CD14-positive monocyte (primary cell): Measurements from ENCODE around the gene SLC25A13. TPM values are rescaled to one million over a fixed set of nuclear protein-coding genes. Genes with fewer than 3 reads are reported as not detected.

Source experiments
- DNase-seq, 3 donors: peaks; one replicate each; pipeline ENCODE4 v3.0.0-alpha.2; 2011 to 2022
- H2AFZ ChIP-seq: 2 replicates; pipeline ENCODE4 v1.6.0; 2012; ENCODE audit warnings: mild to moderate bottlenecking, low read depth, low read length, inconsistent platforms; ENCODE audit not compliant: insufficient read depth, poor library complexity, severe bottlenecking
- H3K27ac ChIP-seq, 2 donors: 1 replicate in 1 of 2; 2 replicates in 1 of 2; pipeline ENCODE4 v1.5.1; 2012 to 2013; ENCODE audit warnings: low read length in 2 of 2, control low read depth in 1 of 2, inconsistent platforms in 1 of 2, low read depth in 1 of 2, mild to moderate bottlenecking in 1 of 2
- H3K27me3 ChIP-seq, 2 donors: one replicate each; pipeline versions ENCODE4 v1.6.0 to v1.6.1; 2011 to 2013; ENCODE audit warnings: low read length in 2 of 2; ENCODE audit not compliant: control insufficient read depth in 2 of 2, insufficient read depth in 2 of 2
- H3K36me3 ChIP-seq, 2 donors: replicated peaks in 1 of 2; 1 replicate in 1 of 2; 2 replicates in 1 of 2; pipeline versions ENCODE4 v1.5.1 to v1.6.1; 2012 to 2013; ENCODE audit warnings: low read length in 2 of 2, control low read depth in 1 of 2, inconsistent platforms in 1 of 2, mild to moderate bottlenecking in 1 of 2; ENCODE audit not compliant: insufficient read depth in 2 of 2, control insufficient read depth in 1 of 2
- H3K4me1 ChIP-seq, 2 donors: 1 replicate in 1 of 2; 2 replicates in 1 of 2; pipeline versions ENCODE4 v1.5.1 to v1.6.1; 2012 to 2013; ENCODE audit warnings: low read length in 2 of 2, control low read depth in 1 of 2, inconsistent platforms in 1 of 2, mild to moderate bottlenecking in 1 of 2, moderate library complexity in 1 of 2; ENCODE audit not compliant: insufficient read depth in 2 of 2, control insufficient read depth in 1 of 2
- H3K4me2 ChIP-seq: replicated peaks from 2 replicates; pipeline ENCODE3; 2012; ENCODE audit warnings: low read length, moderate library complexity, mild to moderate bottlenecking; ENCODE audit not compliant: poor library complexity, severe bottlenecking; ENCODE audit errors: extremely low read depth
- H3K4me3 ChIP-seq, 3 experiments: fragments of 200-600 bp in 1 of 3; sonication (generic) in 1 of 3; replicated peaks in 1 of 3; 1 replicate in 2 of 3; 2 replicates in 1 of 3; pipeline ENCODE4 v1.5.1; 2011 to 2013; ENCODE audit warnings: low read length in 3 of 3, mild to moderate bottlenecking in 3 of 3, control low read depth in 2 of 3, low read depth in 2 of 3, inconsistent platforms in 1 of 3, moderate library complexity in 1 of 3
- H3K79me2 ChIP-seq: 2 replicates; pipeline ENCODE4 v1.6.0; 2012; ENCODE audit warnings: mild to moderate bottlenecking, control low read depth, inconsistent platforms, low read length, moderate library complexity; ENCODE audit not compliant: insufficient read depth
- H3K9ac ChIP-seq: 2 replicates; pipeline ENCODE4 v1.6.0; 2017; ENCODE audit warnings: low read length, mild to moderate bottlenecking; ENCODE audit not compliant: insufficient read depth, poor library complexity, severe bottlenecking
- H3K9me3 ChIP-seq, 2 donors: replicated peaks in 1 of 2; 1 replicate in 1 of 2; 2 replicates in 1 of 2; pipeline versions ENCODE4 v1.5.1 to v1.6.1; 2012 to 2013; ENCODE audit warnings: low read length in 2 of 2, control low read depth in 1 of 2; ENCODE audit not compliant: control insufficient read depth in 1 of 2, insufficient read depth in 1 of 2
- H4K20me1 ChIP-seq: 2 replicates; pipeline ENCODE4 v1.6.0; 2012; ENCODE audit warnings: mild to moderate bottlenecking, low read length, control low read depth, moderate library complexity; ENCODE audit not compliant: insufficient read depth
- H3K27ac Mint-ChIP-seq, 7 donors: one replicate each; pipeline ENCODE4 v1.8.0; 2020; ENCODE audit warnings: mild to moderate bottlenecking in 7 of 7, mixed read lengths in 7 of 7, moderate library complexity in 6 of 7, inconsistent platforms in 2 of 7
- H3K27me3 Mint-ChIP-seq, 3 donors: one replicate each; pipeline ENCODE4 v1.8.0; 2021 to 2022; ENCODE audit warnings: low read depth in 3 of 3, mild to moderate bottlenecking in 3 of 3, mixed read lengths in 3 of 3, moderate library complexity in 3 of 3, inconsistent platforms in 1 of 3
- H3K36me3 Mint-ChIP-seq, 2 donors: one replicate each; pipeline ENCODE4 v1.8.0; 2020; ENCODE audit warnings: mixed read lengths in 2 of 2, inconsistent platforms in 1 of 2, mild to moderate bottlenecking in 1 of 2
- H3K4me1 Mint-ChIP-seq: one replicate; pipeline ENCODE4 v1.8.0; 2020; ENCODE audit warnings: mild to moderate bottlenecking, mixed read lengths
- H3K4me3 Mint-ChIP-seq, 2 donors: one replicate each; pipeline ENCODE4 v1.8.0; 2020; ENCODE audit warnings: mild to moderate bottlenecking in 2 of 2, mixed read lengths in 2 of 2, moderate library complexity in 1 of 2
- H3K9me3 Mint-ChIP-seq, 7 donors: one replicate each; pipeline ENCODE4 v1.8.0; 2020 to 2022; ENCODE audit warnings: mixed read lengths in 7 of 7, mild to moderate bottlenecking in 6 of 7, moderate library complexity in 6 of 7, inconsistent platforms in 2 of 7
- WGBS: methylation state at CpG from one replicate; pipeline ENCODE4 v1.1.5; 2013; ENCODE audit warnings: missing lambda C conversion rate; ENCODE audit not compliant: insufficient coverage; 5-methylcytosine and 5-hydroxymethylcytosine counted together
- intact Hi-C, 2 donors: fragments of 100-400 bp; cut with micrococcal nuclease; formaldehyde crosslinking; loops; one replicate each; pipeline versions ENCODE4 v1.15.0 to v1.15.1; 2023
- polyA plus RNA-seq, 3 donors: library from polyadenylated mRNA; depleted of rRNA in 1 of 3; unstranded in 2 of 3; stranded (reverse) in 1 of 3; fragments of 300-500 nt in 2 of 3; fragments of >200 nt in 1 of 3; fragmentation: Illumina TruSeq in 2 of 3; gene quantifications; 1 replicate in 2 of 3; 2 replicates in 1 of 3; pipeline ENCODE4 v1.2.3, GENCODE V29; 2012 to 2021
- TF ChIP-seq, protein P1 (sequence below): fragments of 200-600 bp; IDR thresholded peaks from one replicate; pipeline ENCODE4 v1.8.0; 2022; ENCODE audit warnings: antibody characterized with exemption, mild to moderate bottlenecking

Gene SLC25A13
- polyA plus RNA-seq, 3 donors = 12.7 to 15.7 (median 14.4) TPM

DNA sequence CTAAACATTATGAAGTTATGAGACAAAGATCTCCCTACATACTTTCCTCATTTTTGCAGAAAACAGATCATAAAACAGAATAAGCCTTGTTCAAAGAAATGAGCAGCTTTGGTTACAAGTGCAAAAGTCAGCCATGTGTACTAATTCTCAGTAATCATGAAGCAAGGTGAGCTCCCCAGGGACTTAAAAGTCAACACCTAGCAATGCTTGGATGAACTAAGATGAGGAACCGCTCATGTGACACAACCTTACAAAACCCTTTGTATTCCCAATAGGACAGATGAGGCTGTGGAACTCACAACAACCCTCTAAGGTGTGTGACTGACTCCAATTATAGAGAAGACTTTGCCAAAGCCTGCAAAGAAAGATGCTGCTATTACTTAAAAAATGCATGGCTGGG lies 154.5 kb downstream of the SLC25A13 start:
- Histone ChIP-seq H3K9ac (no peak overlapping the region), H3K4me2 (no peak overlapping the region), H3K27ac (no peak overlapping the region), H3K4me1 (no peaks in the 10 kb centered on the region), H2AFZ (no peak overlapping the region), H3K4me3 (no peak overlapping the region), H3K9me3 (no peaks in the 10 kb centered on the region), H3K79me2 (no peaks in the 10 kb centered on the region), H3K27me3 (no peaks in the 10 kb centered on the region), H4K20me1 (no peaks in the 10 kb centered on the region), H3K36me3 (peaks cover 46 to 86% of the 10 kb centered on the region in 2 donors)
- TF ChIP-seq, protein P1, sequence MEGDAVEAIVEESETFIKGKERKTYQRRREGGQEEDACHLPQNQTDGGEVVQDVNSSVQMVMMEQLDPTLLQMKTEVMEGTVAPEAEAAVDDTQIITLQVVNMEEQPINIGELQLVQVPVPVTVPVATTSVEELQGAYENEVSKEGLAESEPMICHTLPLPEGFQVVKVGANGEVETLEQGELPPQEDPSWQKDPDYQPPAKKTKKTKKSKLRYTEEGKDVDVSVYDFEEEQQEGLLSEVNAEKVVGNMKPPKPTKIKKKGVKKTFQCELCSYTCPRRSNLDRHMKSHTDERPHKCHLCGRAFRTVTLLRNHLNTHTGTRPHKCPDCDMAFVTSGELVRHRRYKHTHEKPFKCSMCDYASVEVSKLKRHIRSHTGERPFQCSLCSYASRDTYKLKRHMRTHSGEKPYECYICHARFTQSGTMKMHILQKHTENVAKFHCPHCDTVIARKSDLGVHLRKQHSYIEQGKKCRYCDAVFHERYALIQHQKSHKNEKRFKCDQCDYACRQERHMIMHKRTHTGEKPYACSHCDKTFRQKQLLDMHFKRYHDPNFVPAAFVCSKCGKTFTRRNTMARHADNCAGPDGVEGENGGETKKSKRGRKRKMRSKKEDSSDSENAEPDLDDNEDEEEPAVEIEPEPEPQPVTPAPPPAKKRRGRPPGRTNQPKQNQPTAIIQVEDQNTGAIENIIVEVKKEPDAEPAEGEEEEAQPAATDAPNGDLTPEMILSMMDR = no peak
- H3K27me3 Mint-ChIP-seq = no peaks in the 10 kb centered on the region
- no peak overlapping the region for H3K4me3 Mint-ChIP-seq
- no peaks in the 10 kb centered on the region for H3K4me1 Mint-ChIP-seq
- no peak for DNase-seq
- H3K9me3 Mint-ChIP-seq = no peaks in the 10 kb centered on the region
- WGBS = no CpG with 5 or more reads among the region's 1 CpG
- no peak overlapping the region for H3K27ac Mint-ChIP-seq
- peaks cover 68 to 79% of the 10 kb centered on the region in 2 donors for H3K36me3 Mint-ChIP-seq
- intact Hi-C loops = no loop called here

DNA sequence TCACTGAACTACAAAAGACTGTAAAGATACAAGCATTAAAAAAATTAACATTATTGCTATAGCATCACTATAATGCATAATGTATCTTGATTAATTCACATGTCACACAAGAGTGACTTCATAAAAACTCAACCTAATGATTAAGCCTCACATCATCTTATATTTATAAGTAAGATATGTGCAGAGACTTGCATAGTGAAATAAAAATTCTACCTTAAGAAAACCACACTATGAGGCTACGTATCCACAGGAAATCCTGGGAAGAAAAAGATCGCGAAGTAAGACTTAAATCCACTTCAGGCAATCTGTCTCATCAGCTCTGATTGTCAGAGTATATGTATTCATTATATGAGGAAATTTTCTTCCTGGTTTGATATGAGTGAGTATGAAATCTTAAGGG lies 160.0 kb downstream of the SLC25A13 start:
- DNase-seq = no peak
- Histone ChIP-seq H3K4me3 (no peak overlapping the region), H3K27me3 (no peaks in the 10 kb centered on the region), H4K20me1 (no peaks in the 10 kb centered on the region), H2AFZ (no peak overlapping the region), H3K36me3 (peaks cover 34 to 93% of the 10 kb centered on the region in 2 donors), H3K4me1 (no peaks in the 10 kb centered on the region), H3K4me2 (no peak overlapping the region), H3K9ac (no peak overlapping the region), H3K9me3 (no peaks in the 10 kb centered on the region), H3K79me2 (no peaks in the 10 kb centered on the region), H3K27ac (no peak overlapping the region)
- peaks cover 62 to 73% of the 10 kb centered on the region in 2 donors for H3K36me3 Mint-ChIP-seq
- no CpG with 5 or more reads among the region's 3 CpGs for WGBS
- TF ChIP-seq, protein P1 = no peak
- H3K9me3 Mint-ChIP-seq = no peaks in the 10 kb centered on the region
- H3K27ac Mint-ChIP-seq = no peak overlapping the region
- no peaks in the 10 kb centered on the region for H3K4me1 Mint-ChIP-seq
- no peak overlapping the region for H3K4me3 Mint-ChIP-seq
- intact Hi-C loops = no loop called here
- H3K27me3 Mint-ChIP-seq = no peaks in the 10 kb centered on the region
